Suprapubic skin (tissue), 4 donors: Measurements from ENCODE around the gene GALP. TPM values are rescaled to one million over a fixed set of nuclear protein-coding genes. Genes with fewer than 3 reads are reported as not detected.
A peak's percentile ranks its signal among the peaks of the same experiment; 100 is the strongest.

Source experiments
- DNase-seq, 2 donors: peaks; one replicate each; pipeline ENCODE4 v3.0.0-alpha.2; 2019; ENCODE audit warnings: low spot score in 2 of 2
- H3K27ac ChIP-seq: fragments of 200-600 bp; sonication (generic); one replicate; pipeline ENCODE4 v1.5.1; 2019
- H3K27me3 ChIP-seq: fragments of 200-600 bp; sonication (generic); one replicate; pipeline ENCODE4 v1.5.1; 2019
- H3K36me3 ChIP-seq: fragments of 200-600 bp; sonication (generic); one replicate; pipeline ENCODE4 v1.5.1; 2019
- H3K4me1 ChIP-seq: fragments of 200-600 bp; sonication (generic); one replicate; pipeline ENCODE4 v1.5.1; 2019
- H3K4me3 ChIP-seq: fragments of 200-600 bp; sonication (generic); one replicate; pipeline ENCODE4 v1.5.1; 2019; ENCODE audit warnings: mild to moderate bottlenecking
- H3K9me3 ChIP-seq: fragments of 200-600 bp; sonication (generic); one replicate; pipeline ENCODE4 v1.5.1; 2019
- CTCF ChIP-seq, 2 donors: fragments of 200-600 bp in 1 of 2; fragments of 450-650 bp in 1 of 2; sonication (generic) in 1 of 2; IDR thresholded peaks; one replicate each; pipeline ENCODE4 v1.5.1; 2016 to 2019; ENCODE audit warnings: antibody characterized with exemption in 2 of 2, mild to moderate bottlenecking in 1 of 2, moderate library complexity in 1 of 2
- EP300 ChIP-seq: sonication (generic); formaldehyde crosslinking; IDR thresholded peaks from one replicate; pipeline ENCODE4 v1.6.1; 2017; ENCODE audit warnings: antibody characterized with exemption
- POLR2A ChIP-seq, 2 donors: fragments of 450-650 bp; IDR thresholded peaks; one replicate each; pipeline ENCODE4 v1.6.1; 2017; ENCODE audit warnings: antibody characterized with exemption in 2 of 2, mild to moderate bottlenecking in 2 of 2, moderate library complexity in 2 of 2
- POLR2AphosphoS5 ChIP-seq, 3 donors: sonication (generic); formaldehyde crosslinking; IDR thresholded peaks; one replicate each; pipeline ENCODE4 v1.6.1; 2017; ENCODE audit warnings: antibody characterized with exemption in 3 of 3
- WGBS: methylation state at CpG from one replicate; pipeline ENCODE4 v1.1.5; 2018; 5-methylcytosine and 5-hydroxymethylcytosine counted together
- total RNA-seq, 4 donors: library from RNA; depleted of rRNA; stranded (reverse); fragments of >200 nt; gene quantifications; one replicate each; pipeline ENCODE4 v1.1.0, GENCODE V29; 2016

Gene GALP
- total RNA-seq, 4 donors from 2014 or later, result not detected

GRCh38 chr19:56134654-56134921 is 41.2 kb upstream of the GALP start:
- WGBS, result 57% methylated on average over 5 of the region's 5 CpGs
- Histone ChIP-seq H3K27me3 (no peaks in the 10 kb centered on the region), H3K9me3 (no peaks in the 10 kb centered on the region), H3K36me3 (no peaks in the 10 kb centered on the region), H3K4me1 (peaks cover 13% of the 10 kb centered on the region), H3K4me3 (no peak overlapping the region), H3K27ac (no peak overlapping the region)
- TF ChIP-seq POLR2AphosphoS5 (IDR thresholded peaks at IDR 0.05), result no peak
- DNase-seq, result no peak

- 77% methylated on average over 10 of the region's 10 CpGs for WGBS
- Histone ChIP-seq H3K4me1 (peaks cover 21% of the 10 kb centered on the region), H3K9me3 (no peaks in the 10 kb centered on the region), H3K27me3 (no peaks in the 10 kb centered on the region), H3K36me3 (no peaks in the 10 kb centered on the region), H3K27ac (no peak overlapping the region), H3K4me3 (no peak overlapping the region)
- DNase-seq, result no peak
- TF ChIP-seq EP300 (no peak), CTCF (IDR thresholded peaks at IDR 0.05) (no peak), POLR2AphosphoS5 (IDR thresholded peaks at IDR 0.05) (no peak), POLR2A (IDR thresholded peaks at IDR 0.05) (no peak)
Measured at GRCh38 chr19:56136362-56136761, 39.4 kb upstream of the GALP start.

- Histone ChIP-seq H3K4me1 (peaks cover 29% of the 10 kb centered on the region), H3K9me3 (no peaks in the 10 kb centered on the region), H3K27me3 (no peaks in the 10 kb centered on the region), H3K36me3 (no peaks in the 10 kb centered on the region), H3K27ac (peak overlapping the region; percentile 48), H3K4me3 (no peak overlapping the region)
- 56% methylated on average over 6 of the region's 6 CpGs for WGBS
- DNase-seq, result no peak
- TF ChIP-seq POLR2AphosphoS5 (IDR thresholded peaks at IDR 0.05), result no peak
- no peak for TF ChIP-seq CTCF (IDR thresholded peaks at IDR 0.05)
- TF ChIP-seq EP300, result no peak
- TF ChIP-seq POLR2A (IDR thresholded peaks at IDR 0.05), result no peak
Measured at GRCh38 chr19:56137405-56137804, 38.4 kb upstream of the GALP start.

- no peaks in the 10 kb centered on the region for H3K27me3 ChIP-seq
- TF ChIP-seq POLR2A (IDR thresholded peaks at IDR 0.05) (no peak), CTCF (IDR thresholded peaks at IDR 0.05) (no peak), EP300 (no peak), POLR2AphosphoS5 (IDR thresholded peaks at IDR 0.05) (no peak)
- WGBS, result 72% methylated on average over 3 of the region's 3 CpGs
- H3K4me3 ChIP-seq, result no peak overlapping the region
- no peaks in the 10 kb centered on the region for H3K36me3 ChIP-seq
- peaks cover 32% of the 10 kb centered on the region for H3K4me1 ChIP-seq
- peak overlapping the region; percentile 48 for H3K27ac ChIP-seq
- no peaks in the 10 kb centered on the region for H3K9me3 ChIP-seq
- DNase-seq, result no peak
Measured at GRCh38 chr19:56138069-56138468, 37.7 kb upstream of the GALP start.

GRCh38 chr19:56139847-56140582 is 35.8 kb upstream of the GALP start:
- WGBS, result 24% methylated on average over 22 of the region's 22 CpGs
- no peak for DNase-seq
- Histone ChIP-seq H3K4me1 (peaks cover 30% of the 10 kb centered on the region), H3K27ac (peak overlapping the region; percentile 85), H3K4me3 (peak overlapping the region; percentile 63), H3K27me3 (no peaks in the 10 kb centered on the region), H3K36me3 (no peaks in the 10 kb centered on the region), H3K9me3 (no peaks in the 10 kb centered on the region)
- TF ChIP-seq CTCF (IDR thresholded peaks at IDR 0.05) (no peak), EP300 (no peak), POLR2A (IDR thresholded peaks at IDR 0.05) (no peak), POLR2AphosphoS5 (IDR thresholded peaks at IDR 0.05) (no peak)
